ENCODE measurements around the gene SLC5A5.
"Not testable (repeated sequence)": the region's sequence is repeated elsewhere in the genome, so short reads cannot be mapped to it uniquely, and the experiment has no call there.

Gene SLC5A5

GRCh38 chr19:17872251-17873001, 681 bp downstream of the SLC5A5 start:
- DNase-seq, result peak; percentile 42 to 43

DNA sequence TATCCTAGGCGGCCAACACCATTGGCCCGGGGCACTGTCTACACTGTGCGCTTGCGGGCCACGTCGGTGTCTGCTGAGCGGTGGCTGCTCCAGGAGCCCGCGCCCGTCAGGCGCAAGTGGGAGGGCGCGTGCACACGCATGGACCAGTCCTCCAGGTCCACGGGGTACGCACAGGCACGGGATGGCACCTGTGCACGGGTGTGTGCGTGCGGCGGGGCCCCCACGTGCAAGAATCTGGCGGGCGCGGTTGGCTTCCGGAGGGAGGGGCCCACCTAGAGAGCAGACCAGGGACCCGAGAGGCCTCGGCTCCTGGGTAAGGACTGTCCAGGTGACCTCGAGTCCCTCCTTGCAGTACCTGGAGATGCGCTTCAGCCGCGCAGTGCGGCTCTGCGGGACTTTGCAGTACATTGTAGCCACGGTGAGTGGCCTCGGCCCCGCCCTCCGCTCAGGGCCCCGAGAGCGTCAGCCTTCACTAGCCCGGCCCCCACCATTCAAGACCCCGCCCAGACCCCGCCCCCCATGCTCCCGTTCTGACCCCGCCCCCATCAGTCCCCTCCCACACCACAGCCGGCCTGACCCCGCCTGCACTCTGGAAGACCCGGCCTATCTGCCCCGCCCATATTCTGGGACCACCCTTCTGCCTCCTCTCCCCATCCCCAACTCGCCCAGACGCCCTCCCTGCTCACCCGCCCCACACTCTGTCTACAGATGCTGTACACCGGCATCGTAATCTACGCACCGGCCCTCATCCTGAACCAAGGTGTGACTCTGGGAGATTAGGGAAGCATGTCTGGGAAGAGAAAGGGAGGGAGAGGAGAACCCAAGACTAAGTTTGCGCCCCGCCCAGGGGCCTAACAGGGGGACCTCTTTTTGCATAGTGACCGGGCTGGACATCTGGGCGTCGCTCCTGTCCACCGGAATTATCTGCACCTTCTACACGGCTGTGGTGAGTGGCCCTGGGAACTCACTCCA, 2.3 kb downstream of the SLC5A5 start:
- peak; percentile 65 to 74 for DNase-seq

GRCh38 chr19:17874758-17875135, 3.0 kb downstream of the SLC5A5 start:
- no peak for DNase-seq

DNA sequence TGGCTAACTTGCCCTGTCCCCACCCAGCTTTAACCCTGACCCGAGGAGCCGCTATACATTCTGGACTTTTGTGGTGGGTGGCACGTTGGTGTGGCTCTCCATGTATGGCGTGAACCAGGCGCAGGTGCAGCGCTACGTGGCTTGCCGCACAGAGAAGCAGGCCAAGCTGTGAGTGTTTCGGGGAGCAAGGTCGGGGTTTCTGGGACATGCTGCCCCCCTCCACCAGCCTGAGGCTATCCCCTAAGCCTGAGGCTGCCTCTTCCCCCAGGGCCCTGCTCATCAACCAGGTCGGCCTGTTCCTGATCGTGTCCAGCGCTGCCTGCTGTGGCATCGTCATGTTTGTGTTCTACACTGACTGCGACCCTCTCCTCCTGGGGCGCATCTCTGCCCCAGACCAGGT, 6.0 kb downstream of the SLC5A5 start:
- DNase-seq, result no peak

DNA sequence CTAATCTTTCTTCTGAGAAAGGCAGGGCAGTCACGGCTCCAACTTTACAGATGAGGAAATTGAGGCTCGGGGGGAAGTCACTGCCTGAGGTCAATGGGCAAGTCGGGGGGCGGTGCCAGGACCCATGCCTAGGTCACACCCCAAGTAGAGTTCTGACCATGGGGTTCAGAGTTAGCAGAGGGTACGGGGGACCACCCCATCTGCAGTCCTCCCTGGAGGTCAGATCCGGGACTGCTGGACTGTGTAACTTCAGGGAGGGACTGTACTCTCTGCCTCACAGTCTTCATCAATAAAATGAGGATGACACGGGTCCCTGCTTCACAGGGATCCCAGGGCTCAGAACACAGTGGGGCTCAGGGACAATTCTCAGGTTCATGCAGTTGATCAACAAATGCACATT, 7.7 kb downstream of the SLC5A5 start:
- no peak for DNase-seq

GRCh38 chr19:17881701-17882100, 10.0 kb downstream of the SLC5A5 start:
- no peak for DNase-seq

GRCh38 chr19:17883627-17884410, 12.1 kb downstream of the SLC5A5 start:
- DNase-seq, result no peak

DNA sequence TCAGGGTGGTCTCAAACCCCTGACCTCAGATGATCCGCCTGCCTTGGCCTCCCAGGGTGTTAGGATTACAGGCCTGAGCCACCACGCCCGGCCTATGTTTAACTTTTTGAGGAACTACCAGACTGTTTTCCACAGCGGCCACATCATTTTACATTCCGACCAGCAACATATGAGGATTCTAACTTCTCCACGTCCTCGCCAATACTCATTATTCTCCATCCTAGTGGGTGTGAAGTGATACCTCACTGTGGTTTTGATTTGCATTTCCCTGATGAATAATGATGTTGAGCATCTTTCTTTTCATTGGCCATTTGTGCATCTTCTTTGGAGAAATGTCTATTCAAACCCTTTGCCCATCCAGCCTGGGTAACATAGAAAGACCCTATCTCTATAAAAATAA, 14.8 kb downstream of the SLC5A5 start:
- no peak for DNase-seq

DNA sequence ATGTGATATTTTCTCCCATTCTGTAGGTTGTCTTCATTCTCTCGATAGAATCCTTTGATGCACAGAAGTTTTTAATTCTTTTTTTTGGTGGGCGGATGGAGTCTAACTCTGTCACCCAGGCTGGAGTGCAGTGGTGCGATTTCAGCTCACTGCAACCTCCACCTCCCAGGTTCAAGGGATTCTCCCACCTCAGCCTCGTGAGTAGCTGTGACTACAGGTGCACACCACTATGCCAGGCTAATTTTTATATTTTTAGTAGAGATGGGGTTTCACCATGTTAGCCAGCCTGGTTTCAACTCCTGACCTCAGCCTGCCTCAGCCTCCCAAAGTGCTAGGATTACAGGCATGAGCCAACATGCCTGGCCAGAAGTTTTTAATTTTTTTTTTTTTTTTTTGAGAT, 15.5 kb downstream of the SLC5A5 start:
- DNase-seq, result not testable (repeated sequence)

DNA sequence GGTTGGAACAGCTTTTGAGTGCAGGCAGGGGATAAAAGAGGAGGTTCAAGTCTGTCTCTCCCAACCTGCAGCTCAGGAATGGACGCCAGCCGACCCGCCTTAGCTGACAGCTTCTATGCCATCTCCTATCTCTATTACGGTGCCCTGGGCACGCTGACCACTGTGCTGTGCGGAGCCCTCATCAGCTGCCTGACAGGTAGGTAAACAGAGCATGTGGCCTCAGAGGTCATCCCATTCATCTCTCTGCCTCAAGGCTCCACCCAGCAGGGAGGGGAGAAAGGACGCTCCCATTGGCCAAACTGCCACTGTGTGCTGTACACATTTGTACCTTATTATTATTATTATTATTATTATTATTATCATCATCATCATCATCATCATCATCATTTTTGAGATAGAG, 16.5 kb downstream of the SLC5A5 start:
- no peak for DNase-seq

DNA sequence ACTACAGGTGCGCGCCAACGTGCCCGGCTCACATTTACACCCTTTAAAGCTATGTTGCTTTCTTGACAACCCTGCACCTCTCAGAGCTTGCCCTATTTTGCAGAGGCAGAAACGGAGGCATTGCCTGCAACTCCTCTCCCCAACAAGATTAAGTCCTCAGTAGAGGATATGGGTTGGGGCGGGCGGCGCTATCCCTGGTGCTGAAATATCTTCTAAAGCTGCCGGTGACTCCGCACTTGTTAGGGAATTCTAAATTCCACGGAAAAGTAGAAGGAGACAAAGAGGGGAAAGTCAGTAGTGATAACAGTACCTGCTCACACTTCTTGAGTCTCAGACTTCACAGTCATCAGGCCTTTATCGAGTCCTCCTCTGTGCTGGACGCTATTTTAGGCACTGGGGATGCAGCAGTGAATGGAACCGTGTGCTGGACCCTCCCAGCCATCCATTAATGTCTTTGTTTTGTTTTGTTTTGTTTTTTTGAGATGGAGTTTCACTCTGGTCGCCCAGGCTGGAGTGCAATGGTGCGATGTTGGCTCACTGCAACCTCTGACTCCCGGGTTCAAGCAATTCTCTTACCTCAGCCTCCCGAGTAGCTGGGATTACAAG, 18.0 kb downstream of the SLC5A5 start:
- no peak for DNase-seq

DNA sequence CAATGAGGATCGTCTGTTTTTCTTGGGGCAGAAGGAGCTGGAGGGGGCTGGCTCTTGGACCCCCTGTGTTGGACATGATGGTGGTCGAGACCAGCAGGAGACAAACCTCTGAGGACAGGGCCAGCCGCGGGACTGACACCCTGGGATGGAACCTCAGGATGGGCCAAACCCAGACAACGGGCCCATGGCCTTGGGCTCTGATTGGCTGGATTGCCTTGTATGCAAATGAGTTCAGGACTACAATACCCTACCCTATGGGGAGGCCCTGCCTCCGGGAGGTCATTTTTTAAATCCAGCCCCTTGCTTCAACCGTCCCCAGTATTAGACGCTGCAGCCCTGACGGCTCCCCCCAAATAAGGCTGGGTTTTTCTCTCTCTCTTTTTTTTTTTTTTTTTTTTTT, 22.0 kb downstream of the SLC5A5 start:
- no peak for DNase-seq

GRCh38 chr19:17902701-17903100, 31.0 kb downstream of the SLC5A5 start:
- no peak for DNase-seq

DNA sequence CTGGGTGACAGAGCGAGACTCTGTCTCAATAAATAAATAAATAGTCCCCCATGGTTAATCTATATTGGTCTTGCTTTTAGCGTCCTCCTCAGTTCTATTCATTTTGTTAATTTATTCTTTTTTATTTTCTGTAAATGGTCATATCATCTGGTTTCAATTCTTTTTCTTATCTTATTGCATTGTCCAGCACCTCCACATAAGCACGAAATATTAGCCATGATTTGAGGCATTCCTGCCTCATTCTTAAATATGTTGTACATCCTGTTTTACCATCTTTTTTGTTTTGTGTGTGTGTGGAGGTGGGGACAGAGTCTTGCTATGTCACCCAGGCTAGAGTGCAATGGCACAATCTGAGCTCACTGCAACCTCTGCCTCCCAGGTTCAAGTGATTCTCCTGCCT, 36.5 kb downstream of the SLC5A5 start:
- no peak for DNase-seq

DNA sequence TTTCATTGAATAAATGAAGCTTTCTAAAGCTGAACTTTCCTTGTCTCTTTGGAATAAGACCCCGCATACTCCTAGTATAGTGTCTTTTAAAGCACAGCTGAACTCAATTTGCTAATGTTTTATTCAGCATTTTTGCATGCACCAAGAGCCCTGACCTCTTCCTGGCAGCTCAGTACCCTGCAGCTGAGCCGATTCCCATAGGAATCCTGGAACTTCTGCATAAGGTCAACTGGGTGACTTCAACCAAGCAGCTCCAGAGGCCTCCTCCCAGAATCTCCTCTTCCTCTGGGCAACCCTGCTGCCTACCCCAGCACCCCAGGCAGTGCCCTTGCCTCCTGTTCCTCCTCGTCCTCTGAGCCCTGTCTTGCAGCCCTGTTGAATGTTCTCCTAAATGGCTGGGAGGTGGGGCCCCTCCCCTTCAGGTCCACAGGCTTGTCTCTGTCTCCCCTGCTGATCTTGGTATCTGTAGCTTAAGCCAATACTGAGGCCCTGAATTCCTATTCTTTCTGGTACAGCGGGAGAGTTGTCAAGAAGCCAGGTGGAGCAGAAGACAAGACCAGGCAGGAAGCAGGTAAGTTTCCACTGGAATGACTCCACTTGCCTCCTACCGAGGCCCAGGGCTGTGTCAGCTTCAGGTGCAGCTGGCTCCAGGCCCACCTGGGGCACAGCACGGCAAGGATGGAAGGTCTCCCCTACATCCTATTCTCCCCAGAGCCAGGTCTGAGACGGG, 37.4 kb downstream of the SLC5A5 start:
- no peak for DNase-seq

DNA sequence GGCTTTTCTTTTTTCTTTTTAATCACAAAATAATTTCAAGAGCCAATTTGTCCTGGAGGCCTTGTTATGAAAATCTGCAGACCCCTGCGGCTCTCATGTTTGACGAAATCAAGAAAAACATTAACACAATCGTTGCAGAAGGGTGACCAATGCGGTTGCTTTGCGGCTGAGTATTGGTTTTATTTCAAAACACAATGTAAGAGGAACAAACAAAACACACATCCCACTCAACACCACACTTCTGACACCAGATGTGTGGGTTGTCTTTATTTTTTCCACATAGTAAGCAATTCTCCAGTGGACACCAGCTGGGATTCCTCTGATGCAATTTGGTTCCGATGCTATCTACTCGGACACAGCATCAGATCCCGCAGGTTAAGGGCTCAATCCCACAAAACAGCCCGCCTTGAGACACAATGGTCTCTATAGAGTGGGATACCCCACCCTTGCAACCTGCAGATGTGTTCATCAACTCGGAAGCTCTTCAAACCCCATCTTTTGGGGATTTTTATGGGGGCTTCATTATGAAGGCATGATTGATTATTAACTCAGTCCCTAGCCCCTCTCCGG, 39.1 kb downstream of the SLC5A5 start:
- DNase-seq, result no peak

- DNase-seq, result no peak
Observed at GRCh38 chr19:17915940-17916593, 44.3 kb downstream of the SLC5A5 start.

- DNase-seq, result not testable (repeated sequence)
Observed at GRCh38 chr19:17918151-17918550, 46.4 kb downstream of the SLC5A5 start.

- not testable (repeated sequence) for DNase-seq
Observed at GRCh38 chr19:17919122-17919521, 47.4 kb downstream of the SLC5A5 start.

DNA sequence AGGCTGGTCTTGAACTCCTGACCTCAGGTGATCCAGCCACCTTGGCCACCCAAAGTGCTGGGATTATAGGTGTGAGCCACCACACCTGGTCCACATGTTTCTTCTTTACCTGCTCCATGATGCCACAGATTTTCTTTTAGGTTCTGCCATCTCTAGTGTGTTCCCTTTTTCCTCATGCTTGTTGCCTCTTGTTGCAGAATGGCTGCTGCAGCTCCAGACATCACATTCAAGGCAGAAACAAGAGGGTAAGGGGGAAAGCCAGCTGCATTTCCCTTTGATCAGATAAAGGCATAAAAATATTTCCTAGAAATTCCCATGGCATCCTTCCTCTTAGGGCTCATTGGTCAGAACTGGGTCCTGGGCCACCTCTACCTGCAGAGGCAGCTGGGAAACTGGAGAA, 48.8 kb downstream of the SLC5A5 start:
- DNase-seq, result no peak

- no peak for DNase-seq
Observed at GRCh38 chr19:17922138-17922537, 50.4 kb downstream of the SLC5A5 start.

Measured in activated CD4-positive, alpha-beta T cell treated with anti-CD3 and anti-CD28 coated beads for 4 hours (primary cell).